Nephron progenitor cell (in vitro differentiated cells): ENCODE results near the gene TAMALIN.

Source experiments
- DNase-seq: peaks from one replicate; pipeline ENCODE4 v3.0.0; 2021
- H3K27ac Mint-ChIP-seq: 2 replicates; pipeline ENCODE4 v1.8.0; 2021; ENCODE audit warnings: mild to moderate bottlenecking, moderate library complexity, mixed read lengths
- H3K27me3 Mint-ChIP-seq: 2 replicates; pipeline ENCODE4 v1.8.0; 2021; ENCODE audit warnings: mild to moderate bottlenecking, low read depth, mixed read lengths; ENCODE audit not compliant: poor library complexity
- H3K36me3 Mint-ChIP-seq: 2 replicates; pipeline ENCODE4 v1.8.0; 2021; ENCODE audit warnings: low read depth, mixed read lengths
- H3K4me1 Mint-ChIP-seq: 2 replicates; pipeline ENCODE4 v1.8.0; 2021; ENCODE audit warnings: mixed read lengths
- H3K4me3 Mint-ChIP-seq: 2 replicates; pipeline ENCODE4 v1.8.0; 2021; ENCODE audit warnings: mild to moderate bottlenecking, moderate library complexity, mixed read lengths
- H3K9me3 Mint-ChIP-seq: 2 replicates; pipeline ENCODE4 v1.8.0; 2021; ENCODE audit warnings: mild to moderate bottlenecking, moderate library complexity, mixed read lengths
- TF ChIP-seq, protein P1 (sequence below): fragments of 200-600 bp; sonication (generic); IDR thresholded peaks from 2 replicates; pipeline ENCODE4 v1.5.0; 2021; ENCODE audit warnings: antibody characterized with exemption

Gene TAMALIN

DNA sequence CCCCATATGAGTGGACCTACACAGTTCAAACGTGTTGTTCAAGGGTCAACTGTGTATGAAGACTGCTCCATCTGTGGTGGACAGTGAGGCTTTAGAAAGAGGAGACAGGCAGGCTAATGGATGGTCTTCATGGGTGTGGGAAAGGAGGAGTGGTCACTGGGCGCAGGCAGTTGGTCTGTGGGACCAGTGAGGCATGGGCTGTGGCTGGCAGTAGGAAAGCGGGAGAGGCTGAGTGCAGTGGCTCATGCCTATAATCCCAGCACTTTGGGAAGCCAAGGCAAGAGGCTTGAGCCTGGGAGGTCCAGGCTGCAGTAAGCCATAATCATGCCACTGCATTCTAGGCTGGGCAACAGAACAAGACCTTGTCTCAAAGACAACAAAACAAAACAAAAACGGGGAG, 42.5 kb downstream of the TAMALIN start:
- Mint-ChIP-seq H3K4me1 (peaks cover 32% of the 10 kb centered on the region), H3K27me3 (peaks cover 21% of the 10 kb centered on the region), H3K36me3 (no peaks in the 10 kb centered on the region), H3K4me3 (peak overlapping the region; percentile 87), H3K9me3 (no peaks in the 10 kb centered on the region), H3K27ac (no peak overlapping the region)
- no peak for DNase-seq
- TF ChIP-seq, protein P1, sequence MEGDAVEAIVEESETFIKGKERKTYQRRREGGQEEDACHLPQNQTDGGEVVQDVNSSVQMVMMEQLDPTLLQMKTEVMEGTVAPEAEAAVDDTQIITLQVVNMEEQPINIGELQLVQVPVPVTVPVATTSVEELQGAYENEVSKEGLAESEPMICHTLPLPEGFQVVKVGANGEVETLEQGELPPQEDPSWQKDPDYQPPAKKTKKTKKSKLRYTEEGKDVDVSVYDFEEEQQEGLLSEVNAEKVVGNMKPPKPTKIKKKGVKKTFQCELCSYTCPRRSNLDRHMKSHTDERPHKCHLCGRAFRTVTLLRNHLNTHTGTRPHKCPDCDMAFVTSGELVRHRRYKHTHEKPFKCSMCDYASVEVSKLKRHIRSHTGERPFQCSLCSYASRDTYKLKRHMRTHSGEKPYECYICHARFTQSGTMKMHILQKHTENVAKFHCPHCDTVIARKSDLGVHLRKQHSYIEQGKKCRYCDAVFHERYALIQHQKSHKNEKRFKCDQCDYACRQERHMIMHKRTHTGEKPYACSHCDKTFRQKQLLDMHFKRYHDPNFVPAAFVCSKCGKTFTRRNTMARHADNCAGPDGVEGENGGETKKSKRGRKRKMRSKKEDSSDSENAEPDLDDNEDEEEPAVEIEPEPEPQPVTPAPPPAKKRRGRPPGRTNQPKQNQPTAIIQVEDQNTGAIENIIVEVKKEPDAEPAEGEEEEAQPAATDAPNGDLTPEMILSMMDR, result no peak

DNA sequence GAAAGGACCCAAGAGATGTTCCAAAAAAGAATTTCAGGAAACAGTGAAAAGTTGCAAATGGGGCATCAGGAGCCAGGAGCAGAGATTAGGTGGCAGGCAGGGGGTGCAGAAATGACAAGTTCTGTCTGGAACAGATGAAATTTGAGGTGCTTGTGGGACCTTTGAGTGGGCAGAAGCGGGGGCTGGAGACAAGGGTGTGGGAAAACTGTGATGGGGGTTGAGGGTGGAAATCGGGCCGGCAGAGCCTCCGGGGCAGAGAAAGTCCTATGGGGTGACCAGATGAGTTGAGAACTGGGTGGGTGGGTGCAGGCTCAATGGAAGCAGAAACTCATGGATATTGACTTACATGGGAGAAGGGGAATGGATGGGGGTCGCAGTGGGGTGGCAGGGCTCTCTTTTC, 42.9 kb downstream of the TAMALIN start:
- peaks cover 21% of the 10 kb centered on the region for H3K27me3 Mint-ChIP-seq
- DNase-seq, result no peak
- TF ChIP-seq, protein P1, result no peak

GRCh38 chr12:52050116-52050757, 43.5 kb downstream of the TAMALIN start:
- Mint-ChIP-seq H3K9me3 (no peaks in the 10 kb centered on the region), H3K36me3 (no peaks in the 10 kb centered on the region), H3K4me3 (peak overlapping the region; percentile 87), H3K27me3 (peaks cover 21% of the 10 kb centered on the region), H3K4me1 (peaks cover 32% of the 10 kb centered on the region), H3K27ac (peak overlapping the region; percentile 83)
- DNase-seq, result no peak
- TF ChIP-seq, protein P1, result no peak

More for the DNA sequence above, 42.9 kb downstream of the TAMALIN start:
- Mint-ChIP-seq H3K9me3 (no peaks in the 10 kb centered on the region), H3K27ac (no peak overlapping the region), H3K4me3 (peak overlapping the region; percentile 87), H3K4me1 (peaks cover 32% of the 10 kb centered on the region), H3K36me3 (no peaks in the 10 kb centered on the region)

GRCh38 chr12:52050758-52051541, 44.2 kb downstream of the TAMALIN start, which contains the start of gene NR4A1:
Gene NR4A1, plus strand, starts transcription at chr12:52051442. Its CDS starts 2,887 bp downstream, at chr12:52054329.
- peak; percentile 99 for DNase-seq
- Mint-ChIP-seq H3K36me3 (no peaks in the 10 kb centered on the region), H3K9me3 (no peaks in the 10 kb centered on the region), H3K27ac (peak within 1 kb of the TSS; percentile 83), H3K4me3 (peak within 1 kb of the TSS; percentile 87), H3K27me3 (peaks cover 21% of the 10 kb centered on the region), H3K4me1 (peaks cover 32% of the 10 kb centered on the region)
- TF ChIP-seq, protein P1, result no peak

DNA sequence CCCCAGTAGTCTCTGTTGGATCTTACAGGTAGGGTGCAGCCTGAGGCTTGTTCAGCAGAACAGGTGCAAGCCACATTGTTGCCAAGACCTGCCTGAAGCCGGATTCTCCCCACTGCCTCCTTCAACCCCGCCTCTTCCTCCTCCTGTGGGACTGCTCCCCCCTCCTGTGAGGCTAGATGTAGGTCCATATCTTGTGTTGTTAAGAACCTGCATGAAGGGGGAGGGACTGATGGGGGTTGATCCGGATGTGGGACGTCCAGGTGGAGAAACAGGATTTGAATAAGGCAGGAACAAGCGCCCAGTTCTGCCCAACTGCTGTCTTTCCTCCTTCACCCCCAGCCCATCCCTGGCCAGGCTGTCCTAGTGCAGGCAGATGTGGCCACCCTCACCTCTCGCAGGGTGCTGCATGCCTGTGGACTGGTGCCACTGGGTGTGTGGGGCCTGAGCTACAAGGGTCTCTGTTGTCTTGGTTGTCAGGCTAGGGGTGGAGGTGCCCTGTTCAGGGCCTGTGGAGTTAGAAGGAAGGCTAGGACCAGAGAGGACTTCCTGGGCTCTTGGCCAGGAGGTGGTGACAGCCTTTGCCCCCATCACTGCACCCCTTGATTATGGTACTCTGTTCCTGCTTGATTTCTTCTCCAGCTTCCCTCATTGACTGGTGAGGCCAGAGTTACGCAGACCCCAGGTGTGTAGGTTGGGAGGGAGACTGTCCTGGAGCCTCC, 45.9 kb downstream of the TAMALIN start:
- Mint-ChIP-seq H3K36me3 (no peaks in the 10 kb centered on the region), H3K9me3 (no peaks in the 10 kb centered on the region), H3K4me3 (peak overlapping the region; percentile 87), H3K27me3 (peaks cover 21% of the 10 kb centered on the region), H3K4me1 (peaks cover 32% of the 10 kb centered on the region), H3K27ac (no peak overlapping the region)
- TF ChIP-seq, protein P1, result no peak
- no peak for DNase-seq
